ENCODE results near the gene YTHDC2.
A peak's percentile ranks its signal among the peaks of the same experiment; 100 is the strongest.

YTHDC2 gene

GRCh38 chr5:113513384-113514288, at the start of gene YTHDC2:
Gene YTHDC2 (plus strand): TSS chr5:113513694. CDS start chr5:113513896, 202 bp downstream.
- DNase-seq (ENCODE audit: low read depth), result peak; percentile 77

DNA sequence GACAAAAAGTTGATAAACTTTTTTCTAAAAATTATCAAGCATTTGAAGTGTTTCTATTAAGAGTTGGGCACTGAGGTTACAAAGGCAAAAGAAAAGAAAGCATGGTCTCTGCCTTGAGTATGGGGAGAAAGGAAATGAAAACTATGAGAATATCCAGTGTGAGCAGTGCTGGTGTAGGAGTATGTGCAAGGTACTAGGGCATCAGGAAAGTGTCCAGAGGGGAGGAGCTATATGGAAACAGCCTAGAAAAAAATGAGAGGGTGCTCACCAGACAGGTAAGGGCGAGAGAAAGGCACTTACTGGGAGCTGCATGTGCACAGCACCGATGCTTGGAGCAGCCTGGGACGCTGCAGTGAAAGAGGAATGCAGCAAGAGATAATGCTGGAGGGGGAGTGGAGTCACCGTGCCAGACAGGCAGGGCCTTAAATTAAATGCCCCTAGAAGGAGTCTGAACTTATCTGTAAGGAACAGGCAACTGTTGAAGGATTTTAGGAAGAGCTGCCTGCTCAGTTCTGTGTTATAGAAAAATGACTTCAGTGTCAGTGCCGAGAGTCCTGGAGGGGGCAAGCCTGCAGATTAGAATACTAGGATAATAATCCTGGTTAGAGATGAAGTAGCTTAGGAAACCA, 39.3 kb upstream of the YTHDC2 start:
- DNase-seq (ENCODE audit: low read depth), result no peak

DNA sequence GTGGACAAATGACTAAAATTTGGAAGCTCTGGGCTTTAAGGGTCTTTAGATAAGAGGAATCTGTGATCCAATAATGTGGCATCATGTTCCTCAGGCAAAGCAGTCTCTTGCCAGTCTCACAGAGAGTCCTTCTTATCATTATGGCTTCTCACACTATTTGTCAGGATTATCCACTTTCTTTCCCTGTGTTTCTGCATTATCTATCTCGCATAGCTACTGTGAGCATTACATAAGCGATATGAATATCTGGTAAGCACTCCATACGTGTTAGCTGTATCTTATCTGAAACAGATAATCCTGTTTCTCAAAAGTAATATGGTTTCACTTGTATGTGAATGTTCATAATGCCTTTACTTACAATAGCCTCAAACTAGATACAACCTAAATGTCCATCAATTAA, 34.8 kb upstream of the YTHDC2 start:
- DNase-seq (ENCODE audit: low read depth), result no peak

DNA sequence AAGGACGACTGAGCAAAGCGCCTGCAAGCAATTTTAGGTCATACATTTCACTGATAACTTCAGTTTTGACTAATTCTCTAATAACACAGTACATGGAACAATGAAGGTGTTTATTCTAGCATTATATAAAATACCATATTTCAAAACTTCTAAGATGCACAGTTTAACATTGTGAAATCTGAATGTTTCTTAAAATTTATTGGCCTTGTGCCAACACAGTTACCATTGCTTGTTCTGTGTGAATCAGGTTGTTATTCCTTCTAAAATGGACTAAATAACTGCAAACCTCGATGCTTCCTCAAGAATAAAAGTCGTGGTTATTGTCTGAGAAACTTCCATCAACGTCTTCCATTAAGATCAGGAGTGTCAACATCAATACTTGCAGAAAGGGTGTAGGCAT, 33.3 kb upstream of the YTHDC2 start:
- DNase-seq (ENCODE audit: low read depth), result no peak

- no peak for DNase-seq (ENCODE audit: low read depth)
Observed at GRCh38 chr5:113487416-113487780, 26.1 kb upstream of the YTHDC2 start.

- DNase-seq (ENCODE audit: low read depth), result peak; percentile 9
Observed at GRCh38 chr5:113487781-113488644, 25.5 kb upstream of the YTHDC2 start, which contains the start of gene MCC. Gene MCC (minus strand): TSS chr5:113488453.

- DNase-seq (ENCODE audit: low read depth), result no peak
Observed at GRCh38 chr5:113488645-113489184, 24.8 kb upstream of the YTHDC2 start.

GRCh38 chr5:113489299-113489698, 24.2 kb upstream of the YTHDC2 start:
- DNase-seq (ENCODE audit: low read depth), result no peak

DNA sequence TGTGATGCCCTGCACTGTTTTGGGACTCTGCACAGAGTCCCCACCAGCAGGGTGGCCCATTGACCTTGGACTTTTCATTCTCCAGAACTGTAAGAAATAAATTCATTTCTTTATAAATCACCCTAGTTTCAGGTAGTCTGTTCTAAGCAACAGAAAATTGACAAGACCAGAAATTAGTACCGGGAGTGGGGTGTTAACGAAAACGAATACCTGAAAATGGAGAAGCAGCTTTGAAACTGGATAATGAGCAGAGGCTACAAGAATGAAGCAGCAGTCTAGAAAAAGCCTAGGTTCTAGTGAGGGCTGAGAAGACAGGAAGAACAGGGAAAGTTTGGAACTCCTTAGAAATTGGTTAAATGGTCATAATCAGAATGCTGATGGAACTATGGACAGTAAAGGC, 23.2 kb upstream of the YTHDC2 start:
- DNase-seq (ENCODE audit: low read depth), result no peak

GRCh38 chr5:113491022-113491421, 22.5 kb upstream of the YTHDC2 start:
- no peak for DNase-seq (ENCODE audit: low read depth)

GRCh38 chr5:113493446-113493845, 20.0 kb upstream of the YTHDC2 start:
- no peak for DNase-seq (ENCODE audit: low read depth)

DNA sequence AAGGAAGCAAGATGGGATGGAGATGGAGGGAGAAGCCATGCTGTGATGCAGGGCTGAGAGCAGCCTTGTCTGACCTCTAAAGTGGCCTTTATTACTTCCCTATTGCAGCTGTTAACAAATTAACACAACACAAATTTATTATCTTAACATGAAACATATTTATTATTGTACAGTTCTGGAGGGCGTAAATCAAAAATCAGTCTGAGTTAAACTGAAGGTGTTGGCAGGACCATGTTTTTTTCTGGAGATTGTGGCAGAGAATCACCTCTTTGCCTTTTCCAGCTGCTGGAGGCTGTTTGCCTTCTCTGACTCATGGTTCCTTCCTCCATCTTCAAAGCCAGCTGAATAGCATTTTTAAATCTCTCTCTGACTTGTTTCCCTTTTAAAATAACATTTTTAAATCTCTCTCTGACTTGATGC, 18.1 kb upstream of the YTHDC2 start:
- no peak for DNase-seq (ENCODE audit: low read depth)

GRCh38 chr5:113502073-113502472, 11.4 kb upstream of the YTHDC2 start:
- DNase-seq (ENCODE audit: low read depth), result no peak

DNA sequence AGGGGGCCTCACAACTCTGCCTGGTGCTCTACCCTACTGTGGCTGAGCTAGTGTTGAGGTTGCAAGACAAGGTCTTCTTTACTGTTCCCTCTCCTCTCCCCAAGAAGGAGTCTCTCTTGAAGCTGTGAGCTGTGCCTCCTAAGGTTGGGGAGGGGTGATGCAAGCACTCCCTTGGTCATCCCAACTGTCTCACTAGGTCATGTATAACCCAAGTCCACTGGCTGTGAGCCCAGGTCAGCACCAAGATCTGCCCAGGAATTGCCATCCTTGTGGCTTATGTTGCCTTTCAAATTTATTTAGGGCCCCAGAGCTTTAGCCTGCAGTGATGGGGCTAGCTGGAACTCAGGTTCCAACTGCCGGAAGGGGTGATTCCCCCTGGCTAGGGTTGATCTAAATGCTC, 10.3 kb upstream of the YTHDC2 start:
- DNase-seq (ENCODE audit: low read depth), result no peak

DNA sequence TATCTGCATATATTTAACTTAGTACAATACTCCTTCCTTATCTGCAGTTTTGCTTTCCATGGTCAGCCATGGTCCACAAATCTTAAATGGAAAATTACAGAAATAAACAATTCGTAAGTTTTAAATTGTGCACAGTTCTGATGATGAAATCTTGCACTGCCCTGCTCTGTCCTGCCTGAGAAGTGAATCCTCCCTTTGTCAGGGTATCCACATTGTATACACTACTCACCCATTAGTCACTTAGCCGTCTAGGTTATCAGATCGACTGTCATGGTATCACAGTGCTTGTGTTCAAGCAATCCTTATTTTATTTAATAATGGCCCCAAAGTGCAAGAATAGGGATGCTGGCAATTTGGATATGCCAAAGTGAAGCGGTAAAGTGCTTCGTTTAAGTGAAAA, 8.3 kb upstream of the YTHDC2 start:
- no peak for DNase-seq (ENCODE audit: low read depth)

GRCh38 chr5:113507601-113508000, 5.9 kb upstream of the YTHDC2 start:
- no peak for DNase-seq (ENCODE audit: low read depth)

GRCh38 chr5:113508756-113509155, 4.7 kb upstream of the YTHDC2 start:
- no peak for DNase-seq (ENCODE audit: low read depth)

DNA sequence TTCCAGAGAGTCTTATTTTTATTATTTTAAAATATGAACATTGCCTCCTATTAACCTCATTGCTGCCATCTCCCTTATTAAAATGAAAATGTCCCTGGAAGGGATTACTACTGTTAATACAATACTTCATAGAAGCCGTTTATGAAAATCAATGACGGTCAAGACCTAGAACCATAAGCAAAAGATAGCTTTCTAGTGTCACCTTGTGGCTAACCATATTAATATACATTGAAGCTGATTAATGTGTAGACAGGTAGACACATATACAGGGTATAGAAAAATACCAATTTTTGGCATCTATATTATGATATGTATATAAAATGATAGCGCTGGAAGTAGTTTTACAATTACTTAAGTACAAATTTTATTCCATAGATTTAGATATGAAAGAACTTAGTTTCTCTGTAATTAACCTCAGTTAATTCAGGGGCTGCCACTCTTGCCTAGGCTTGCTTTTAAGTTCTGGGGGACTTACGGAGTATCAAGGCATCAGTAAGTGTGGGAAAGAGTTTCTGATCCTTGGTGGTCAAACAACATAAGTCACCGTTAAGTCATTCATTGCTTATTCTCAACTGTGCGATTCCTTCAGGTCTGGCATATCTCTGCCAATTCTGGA, 2.5 kb upstream of the YTHDC2 start:
- DNase-seq (ENCODE audit: low read depth), result no peak

GRCh38 chr5:113512341-113512740, 1.2 kb upstream of the YTHDC2 start:
- DNase-seq (ENCODE audit: low read depth), result no peak

DNA sequence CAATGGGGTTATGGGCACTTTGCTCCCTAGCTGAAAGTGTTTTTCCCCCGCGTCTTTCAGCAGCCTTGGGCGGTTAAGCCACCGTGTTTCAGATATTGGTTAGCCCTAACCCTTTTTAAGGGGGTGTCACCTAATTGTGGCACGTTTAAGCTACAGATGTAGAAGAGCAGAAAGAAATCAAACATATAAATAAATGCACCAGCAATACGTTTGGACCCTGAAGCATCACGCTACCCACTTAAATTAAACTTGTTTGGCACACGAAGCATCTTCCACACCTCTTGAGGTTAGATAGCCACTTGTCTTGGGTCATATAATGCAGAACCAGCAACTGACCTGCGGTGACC, 768 bp downstream of the YTHDC2 start:
- no peak for DNase-seq (ENCODE audit: low read depth)

GRCh38 chr5:113518884-113519283, 5.4 kb downstream of the YTHDC2 start:
- DNase-seq (ENCODE audit: low read depth), result no peak

- DNase-seq (ENCODE audit: low read depth), result no peak
Observed at GRCh38 chr5:113519412-113519811, 5.9 kb downstream of the YTHDC2 start.
